ENCODE data around the gene MORN1. TPM values are rescaled to one million over a fixed set of nuclear protein-coding genes. Genes with fewer than 3 reads are reported as not detected.

The MORN1 gene
- total and polyA plus RNA-seq, 10 of the 15 experiments (the other 5 are each of a cell fraction or from before 2014, with no cell fraction given): 0.76 to 7.9 (median 5.5) TPM

DNA sequence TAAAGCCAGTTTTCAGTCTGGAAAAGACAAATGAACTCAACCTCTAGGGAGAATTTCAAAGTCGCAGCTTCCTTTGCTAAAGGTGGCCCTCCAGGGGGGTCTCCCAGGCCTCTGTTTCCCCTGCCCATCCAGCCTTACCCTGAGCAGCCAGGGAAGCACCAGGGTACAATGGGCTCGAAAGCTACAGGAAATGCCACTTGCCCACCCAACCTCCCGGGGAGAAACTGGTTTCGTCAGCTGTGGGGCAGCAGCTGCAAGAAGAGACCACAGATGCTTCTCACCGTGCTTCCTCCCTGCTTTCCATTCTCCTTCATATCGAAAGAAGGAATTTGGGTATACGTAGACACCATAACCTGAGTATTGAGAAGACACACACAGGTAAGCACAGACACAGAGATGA is 1.7 kb downstream of the MORN1 start:
- RAD21 ChIA-PET (ENCODE audit: unreplicated experiment): interaction anchor here (1.2 kb wide), 1 partner anchor 195 kb away, joined by 3 read pairs; the partner anchor contains the start of gene FAAP20
- ATAC-seq (no peak), DNase-seq (ENCODE audit: low read depth, low spot score) (no peak), FAIRE-seq (no peak)
- SMC1A ChIA-PET (ENCODE audit: uncharacterized antibody, unreplicated experiment): interaction anchor here (3.2 kb wide), 1 partner anchor 195 kb away, joined by 11 read pairs; the partner anchor contains the start of gene FAAP20
- H3K9me3 ChIP-seq (replicated peaks; ENCODE audit: control insufficient read depth, insufficient read depth, low read length): no peaks in the 10 kb centered on the region
- no peak overlapping the region; the same call in 1 of the 2 replicates for H3K27ac ChIP-seq (ENCODE audit: control insufficient read depth, insufficient read depth)
- peak overlapping the region; percentile 94 for H3K4me2 ChIP-seq (ENCODE audit: control insufficient read depth, insufficient read depth)
- no peak overlapping the region for H3K9ac ChIP-seq (ENCODE audit: control insufficient read depth, insufficient read depth, low read length)
- POLR2A ChIA-PET: no interaction called here
- BruUV-seq (replicated peaks): no TSS peak
- no peak overlapping the region for H2AFZ ChIP-seq (ENCODE audit: control insufficient read depth, low read depth, low read length)
- intact Hi-C loops (cut with micrococcal nuclease; ENCODE audit: unreplicated experiment): no loop called here
- no peak for TF ChIP-seq SIX5 (IDR thresholded peaks at IDR 0.05; ENCODE audit: low read depth, low read length, severe bottlenecking)
- no peak for TF ChIP-seq TAF1 (IDR thresholded peaks at IDR 0.05; ENCODE audit: borderline replicate concordance, low read depth, low read length)
- TF ChIP-seq, protein P1, sequence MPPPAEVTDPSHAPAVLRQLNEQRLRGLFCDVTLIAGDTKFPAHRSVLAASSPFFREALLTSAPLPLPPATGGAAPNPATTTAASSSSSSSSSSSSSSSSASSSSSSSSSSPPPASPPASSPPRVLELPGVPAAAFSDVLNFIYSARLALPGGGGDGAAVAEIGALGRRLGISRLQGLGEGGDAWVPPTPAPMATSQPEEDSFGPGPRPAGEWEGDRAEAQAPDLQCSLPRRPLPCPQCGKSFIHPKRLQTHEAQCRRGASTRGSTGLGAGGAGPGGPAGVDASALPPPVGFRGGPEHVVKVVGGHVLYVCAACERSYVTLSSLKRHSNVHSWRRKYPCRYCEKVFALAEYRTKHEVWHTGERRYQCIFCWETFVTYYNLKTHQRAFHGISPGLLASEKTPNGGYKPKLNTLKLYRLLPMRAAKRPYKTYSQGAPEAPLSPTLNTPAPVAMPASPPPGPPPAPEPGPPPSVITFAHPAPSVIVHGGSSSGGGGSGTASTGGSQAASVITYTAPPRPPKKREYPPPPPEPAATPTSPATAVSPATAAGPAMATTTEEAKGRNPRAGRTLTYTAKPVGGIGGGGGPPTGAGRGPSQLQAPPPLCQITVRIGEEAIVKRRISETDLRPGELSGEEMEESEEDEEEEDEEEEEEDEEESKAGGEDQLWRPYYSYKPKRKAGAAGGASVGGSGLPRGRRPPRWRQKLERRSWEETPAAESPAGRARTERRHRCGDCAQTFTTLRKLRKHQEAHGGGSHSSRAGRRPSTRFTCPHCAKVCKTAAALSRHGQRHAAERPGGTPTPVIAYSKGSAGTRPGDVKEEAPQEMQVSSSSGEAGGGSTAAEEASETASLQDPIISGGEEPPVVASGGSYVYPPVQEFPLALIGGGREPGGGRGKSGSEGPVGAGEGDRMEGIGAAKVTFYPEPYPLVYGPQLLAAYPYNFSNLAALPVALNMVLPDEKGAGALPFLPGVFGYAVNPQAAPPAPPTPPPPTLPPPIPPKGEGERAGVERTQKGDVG (CRISPR knock-in tag; IDR thresholded peaks at IDR 0.05): no peak
- TF ChIP-seq, protein P2, sequence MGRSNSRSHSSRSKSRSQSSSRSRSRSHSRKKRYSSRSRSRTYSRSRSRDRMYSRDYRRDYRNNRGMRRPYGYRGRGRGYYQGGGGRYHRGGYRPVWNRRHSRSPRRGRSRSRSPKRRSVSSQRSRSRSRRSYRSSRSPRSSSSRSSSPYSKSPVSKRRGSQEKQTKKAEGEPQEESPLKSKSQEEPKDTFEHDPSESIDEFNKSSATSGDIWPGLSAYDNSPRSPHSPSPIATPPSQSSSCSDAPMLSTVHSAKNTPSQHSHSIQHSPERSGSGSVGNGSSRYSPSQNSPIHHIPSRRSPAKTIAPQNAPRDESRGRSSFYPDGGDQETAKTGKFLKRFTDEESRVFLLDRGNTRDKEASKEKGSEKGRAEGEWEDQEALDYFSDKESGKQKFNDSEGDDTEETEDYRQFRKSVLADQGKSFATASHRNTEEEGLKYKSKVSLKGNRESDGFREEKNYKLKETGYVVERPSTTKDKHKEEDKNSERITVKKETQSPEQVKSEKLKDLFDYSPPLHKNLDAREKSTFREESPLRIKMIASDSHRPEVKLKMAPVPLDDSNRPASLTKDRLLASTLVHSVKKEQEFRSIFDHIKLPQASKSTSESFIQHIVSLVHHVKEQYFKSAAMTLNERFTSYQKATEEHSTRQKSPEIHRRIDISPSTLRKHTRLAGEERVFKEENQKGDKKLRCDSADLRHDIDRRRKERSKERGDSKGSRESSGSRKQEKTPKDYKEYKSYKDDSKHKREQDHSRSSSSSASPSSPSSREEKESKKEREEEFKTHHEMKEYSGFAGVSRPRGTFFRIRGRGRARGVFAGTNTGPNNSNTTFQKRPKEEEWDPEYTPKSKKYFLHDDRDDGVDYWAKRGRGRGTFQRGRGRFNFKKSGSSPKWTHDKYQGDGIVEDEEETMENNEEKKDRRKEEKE (IDR thresholded peaks at IDR 0.05): no peak
- TF ChIP-seq DPF2 (IDR thresholded peaks at IDR 0.05): no peak
- TF ChIP-seq, protein P3, sequence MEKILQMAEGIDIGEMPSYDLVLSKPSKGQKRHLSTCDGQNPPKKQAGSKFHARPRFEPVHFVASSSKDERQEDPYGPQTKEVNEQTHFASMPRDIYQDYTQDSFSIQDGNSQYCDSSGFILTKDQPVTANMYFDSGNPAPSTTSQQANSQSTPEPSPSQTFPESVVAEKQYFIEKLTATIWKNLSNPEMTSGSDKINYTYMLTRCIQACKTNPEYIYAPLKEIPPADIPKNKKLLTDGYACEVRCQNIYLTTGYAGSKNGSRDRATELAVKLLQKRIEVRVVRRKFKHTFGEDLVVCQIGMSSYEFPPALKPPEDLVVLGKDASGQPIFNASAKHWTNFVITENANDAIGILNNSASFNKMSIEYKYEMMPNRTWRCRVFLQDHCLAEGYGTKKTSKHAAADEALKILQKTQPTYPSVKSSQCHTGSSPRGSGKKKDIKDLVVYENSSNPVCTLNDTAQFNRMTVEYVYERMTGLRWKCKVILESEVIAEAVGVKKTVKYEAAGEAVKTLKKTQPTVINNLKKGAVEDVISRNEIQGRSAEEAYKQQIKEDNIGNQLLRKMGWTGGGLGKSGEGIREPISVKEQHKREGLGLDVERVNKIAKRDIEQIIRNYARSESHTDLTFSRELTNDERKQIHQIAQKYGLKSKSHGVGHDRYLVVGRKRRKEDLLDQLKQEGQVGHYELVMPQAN (conservative IDR thresholded peaks at IDR 0.05): no peak
- no peak for TF ChIP-seq SP1 (IDR thresholded peaks at IDR 0.05; ENCODE audit: low read depth, low read length)
- no peak overlapping the region for H3K4me3 ChIP-seq
- peaks cover 0 to 2% of the 10 kb centered on the region in 2 experiments; a peak in 1 of 4 replicates for H3K36me3 ChIP-seq (ENCODE audit: control insufficient read depth in 2 of 2, insufficient read depth in 2 of 2, low read length in 1 of 2)
- CTCF ChIA-PET: interaction anchor here (1.0 to 1.1 kb wide), 2 partner anchors 195 to 215 kb away, joined by 3 to 4 read pairs; partner anchors contain the start of gene FAAP20
- in situ Hi-C loops (cut with MboI): loop anchor here (5.0 kb wide), 1 partner anchor 197 kb away; the partner anchor contains the start of gene FAAP20
- H3K27me3 ChIP-seq (replicated peaks in 1 of 2; ENCODE audit: control insufficient read depth in 2 of 2, insufficient read depth in 2 of 2, low read length in 1 of 2): no peaks in the 10 kb centered on the region
- peaks cover 42% of the 10 kb centered on the region for H3K4me1 ChIP-seq (ENCODE audit: control insufficient read depth, insufficient read depth, low read length)
- H4K20me1 ChIP-seq (ENCODE audit: control insufficient read depth, insufficient read depth): no peaks in the 10 kb centered on the region
- WGBS (ENCODE audit: insufficient coverage, insufficient replicate concordance, low lambda C conversion rate, missing lambda C conversion rate): 67% methylated on average over 7 of the region's 7 CpGs
- peaks cover 42% of the 10 kb centered on the region for H3K79me2 ChIP-seq (ENCODE audit: control insufficient read depth, insufficient read depth, low read length)

All from GM12878 (cell line).